H1 (cell line): Measurements from ENCODE around the gene PPA1.

Experiments
- ASH2L ChIP-seq: fragments of 200-600, 300-600 bp; sonication (generic); IDR thresholded peaks from one replicate; pipeline ENCODE4 v1.7.1; 2017; ENCODE audit warnings: low read length
- EZH2 ChIP-seq: fragments of 200-600 bp; sonication (generic); IDR thresholded peaks from 2 replicates; pipeline ENCODE4 v1.7.1; 2012; ENCODE audit warnings: low read depth, mild to moderate bottlenecking, moderate library complexity, low read length, inconsistent platforms; ENCODE audit not compliant: severe bottlenecking
- JUND ChIP-seq: IDR thresholded peaks from 2 replicates; pipeline ENCODE4 v1.6.1; 2011; ENCODE audit warnings: mild to moderate bottlenecking, improper control_type of control experiment, low read length
- KDM4A ChIP-seq: IDR thresholded peaks from one replicate; pipeline ENCODE4 v1.7.1; 2012; ENCODE audit warnings: low read depth, mild to moderate bottlenecking, moderate library complexity, low read length, inconsistent platforms; ENCODE audit not compliant: severe bottlenecking
- POLR2A ChIP-seq, 2 experiments: IDR thresholded peaks; 1 replicate in 1 of 2; 2 replicates in 1 of 2; pipeline ENCODE4 v1.6.1; 2011; ENCODE audit warnings: low read depth in 2 of 2, low read length in 2 of 2, mild to moderate bottlenecking in 2 of 2; ENCODE audit errors: control extremely low read depth in 1 of 2
- TF ChIP-seq, protein P1 (sequence below), 3 experiments: IDR thresholded peaks; 1 replicate in 2 of 3; 2 replicates in 1 of 3; pipeline versions ENCODE4 v1.5.1 to v1.6.1; 2011; ENCODE audit warnings: low read length in 3 of 3, mild to moderate bottlenecking in 3 of 3, inconsistent platforms in 2 of 3, low read depth in 1 of 3, moderate library complexity in 1 of 3; ENCODE audit not compliant: insufficient read depth in 1 of 3; ENCODE audit errors: control extremely low read depth in 1 of 3
- TF ChIP-seq, protein P2 (sequence below): IDR thresholded peaks from 2 replicates; pipeline ENCODE4 v1.6.1; 2011; ENCODE audit warnings: low read depth, mild to moderate bottlenecking, low read length; ENCODE audit not compliant: insufficient read depth

GRCh38 chr10:70274643-70275042 lies 41.4 kb upstream of the PPA1 start:
- TF ChIP-seq, protein P1, sequence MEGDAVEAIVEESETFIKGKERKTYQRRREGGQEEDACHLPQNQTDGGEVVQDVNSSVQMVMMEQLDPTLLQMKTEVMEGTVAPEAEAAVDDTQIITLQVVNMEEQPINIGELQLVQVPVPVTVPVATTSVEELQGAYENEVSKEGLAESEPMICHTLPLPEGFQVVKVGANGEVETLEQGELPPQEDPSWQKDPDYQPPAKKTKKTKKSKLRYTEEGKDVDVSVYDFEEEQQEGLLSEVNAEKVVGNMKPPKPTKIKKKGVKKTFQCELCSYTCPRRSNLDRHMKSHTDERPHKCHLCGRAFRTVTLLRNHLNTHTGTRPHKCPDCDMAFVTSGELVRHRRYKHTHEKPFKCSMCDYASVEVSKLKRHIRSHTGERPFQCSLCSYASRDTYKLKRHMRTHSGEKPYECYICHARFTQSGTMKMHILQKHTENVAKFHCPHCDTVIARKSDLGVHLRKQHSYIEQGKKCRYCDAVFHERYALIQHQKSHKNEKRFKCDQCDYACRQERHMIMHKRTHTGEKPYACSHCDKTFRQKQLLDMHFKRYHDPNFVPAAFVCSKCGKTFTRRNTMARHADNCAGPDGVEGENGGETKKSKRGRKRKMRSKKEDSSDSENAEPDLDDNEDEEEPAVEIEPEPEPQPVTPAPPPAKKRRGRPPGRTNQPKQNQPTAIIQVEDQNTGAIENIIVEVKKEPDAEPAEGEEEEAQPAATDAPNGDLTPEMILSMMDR (IDR thresholded peaks at IDR 0.05; ENCODE audit: control extremely low read depth in 1 of 3, insufficient read depth in 1 of 3, low read depth in 1 of 3, low read length in 3 of 3), result no peak
- TF ChIP-seq, protein P2, sequence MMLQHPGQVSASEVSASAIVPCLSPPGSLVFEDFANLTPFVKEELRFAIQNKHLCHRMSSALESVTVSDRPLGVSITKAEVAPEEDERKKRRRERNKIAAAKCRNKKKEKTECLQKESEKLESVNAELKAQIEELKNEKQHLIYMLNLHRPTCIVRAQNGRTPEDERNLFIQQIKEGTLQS, result no peak
- TF ChIP-seq POLR2A (IDR thresholded peaks at IDR 0.05; ENCODE audit: control extremely low read depth in 1 of 2, low read depth in 2 of 2, low read length in 2 of 2) (no peak), EZH2 (no peak), JUND (no peak), KDM4A (no peak), ASH2L (no peak)
